ENCODE data around the gene GALNT10.

GALNT10 gene

DNA sequence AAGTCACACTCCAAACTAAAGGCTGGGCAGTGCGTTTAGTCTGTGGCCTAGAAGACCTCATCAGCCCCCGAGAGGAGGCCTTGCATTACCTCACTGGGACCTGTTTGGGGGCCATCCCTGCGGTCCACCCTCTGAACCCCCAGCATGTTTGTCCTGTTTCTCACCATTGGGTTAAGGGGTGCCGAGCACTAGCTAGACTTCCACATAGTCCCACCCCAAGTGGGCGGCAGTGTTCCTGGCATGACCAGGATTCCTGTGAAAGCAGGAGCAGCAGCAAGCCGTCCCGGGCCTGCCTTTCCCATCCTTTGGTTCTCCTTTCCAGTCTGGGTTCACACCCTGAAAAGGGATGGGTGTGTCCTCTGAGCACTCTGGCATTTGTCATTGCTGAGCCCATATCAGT, 228.7 kb downstream of the GALNT10 start:
- H3K36me3 ChIP-seq = no peaks in the 10 kb centered on the region
- H3K9me3 ChIP-seq = no peaks in the 10 kb centered on the region
- TF ChIP-seq, protein P1, sequence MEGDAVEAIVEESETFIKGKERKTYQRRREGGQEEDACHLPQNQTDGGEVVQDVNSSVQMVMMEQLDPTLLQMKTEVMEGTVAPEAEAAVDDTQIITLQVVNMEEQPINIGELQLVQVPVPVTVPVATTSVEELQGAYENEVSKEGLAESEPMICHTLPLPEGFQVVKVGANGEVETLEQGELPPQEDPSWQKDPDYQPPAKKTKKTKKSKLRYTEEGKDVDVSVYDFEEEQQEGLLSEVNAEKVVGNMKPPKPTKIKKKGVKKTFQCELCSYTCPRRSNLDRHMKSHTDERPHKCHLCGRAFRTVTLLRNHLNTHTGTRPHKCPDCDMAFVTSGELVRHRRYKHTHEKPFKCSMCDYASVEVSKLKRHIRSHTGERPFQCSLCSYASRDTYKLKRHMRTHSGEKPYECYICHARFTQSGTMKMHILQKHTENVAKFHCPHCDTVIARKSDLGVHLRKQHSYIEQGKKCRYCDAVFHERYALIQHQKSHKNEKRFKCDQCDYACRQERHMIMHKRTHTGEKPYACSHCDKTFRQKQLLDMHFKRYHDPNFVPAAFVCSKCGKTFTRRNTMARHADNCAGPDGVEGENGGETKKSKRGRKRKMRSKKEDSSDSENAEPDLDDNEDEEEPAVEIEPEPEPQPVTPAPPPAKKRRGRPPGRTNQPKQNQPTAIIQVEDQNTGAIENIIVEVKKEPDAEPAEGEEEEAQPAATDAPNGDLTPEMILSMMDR (IDR thresholded peaks at IDR 0.05; ENCODE audit: low read depth, low read length) = no peak
- no peak overlapping the region for H3K4me3 ChIP-seq (ENCODE audit: low read depth, low read length)
- no peaks in the 10 kb centered on the region for H3K4me1 ChIP-seq
- H3K27me3 ChIP-seq = no peaks in the 10 kb centered on the region
- no peak for DNase-seq

DNA sequence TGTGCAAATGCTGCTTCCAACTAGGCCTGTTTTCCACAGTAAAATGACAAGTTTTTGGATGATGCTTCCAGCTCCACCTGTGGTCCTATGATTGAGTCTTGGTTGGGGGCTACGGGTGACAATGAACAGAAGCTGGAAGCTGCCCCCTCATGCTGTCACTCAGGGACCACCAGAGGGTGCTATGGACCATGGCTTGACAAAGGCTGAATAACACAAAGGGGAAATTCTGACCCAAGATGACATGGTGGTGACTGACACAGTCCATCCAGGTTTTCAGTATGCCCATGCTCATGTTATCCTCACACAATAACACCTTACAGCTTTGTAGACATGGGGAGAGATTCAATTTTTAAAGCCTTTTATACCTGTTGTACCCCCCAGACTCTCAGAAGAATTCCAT, 231.3 kb downstream of the GALNT10 start:
- DNase-seq = peak; percentile 71
- TF ChIP-seq, protein P1 (IDR thresholded peaks at IDR 0.05; ENCODE audit: low read depth, low read length) = peak; percentile 91
- no peaks in the 10 kb centered on the region for H3K4me1 ChIP-seq
- H3K27me3 ChIP-seq = no peaks in the 10 kb centered on the region
- no peak overlapping the region for H3K4me3 ChIP-seq (ENCODE audit: low read depth, low read length)
- no peaks in the 10 kb centered on the region for H3K36me3 ChIP-seq
- no peaks in the 10 kb centered on the region for H3K9me3 ChIP-seq

DNA sequence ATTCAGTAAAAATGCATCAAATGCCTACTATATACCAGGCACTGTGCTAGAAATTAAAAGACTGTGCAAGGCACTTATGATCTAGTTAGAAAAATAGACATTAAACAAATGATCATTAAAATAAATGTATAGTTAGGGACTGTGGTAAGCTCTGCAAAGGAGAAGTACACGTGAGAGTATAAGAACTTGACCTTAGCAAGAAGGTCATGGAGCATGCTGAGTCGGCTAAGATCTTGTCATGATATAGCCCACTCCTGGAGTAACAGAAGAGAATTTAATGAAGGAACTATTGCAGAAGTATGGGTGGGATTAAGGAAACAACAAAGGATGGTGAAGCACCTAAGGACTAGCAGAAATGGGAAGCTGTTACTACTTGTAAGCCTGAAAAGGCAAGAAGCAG, 231.8 kb downstream of the GALNT10 start:
- TF ChIP-seq, protein P1 (IDR thresholded peaks at IDR 0.05; ENCODE audit: low read depth, low read length) = no peak
- Histone ChIP-seq H3K27me3 (no peaks in the 10 kb centered on the region), H3K9me3 (no peaks in the 10 kb centered on the region), H3K4me3 (ENCODE audit: low read depth, low read length) (no peak overlapping the region), H3K4me1 (no peaks in the 10 kb centered on the region), H3K36me3 (no peaks in the 10 kb centered on the region)
- DNase-seq = no peak

DNA sequence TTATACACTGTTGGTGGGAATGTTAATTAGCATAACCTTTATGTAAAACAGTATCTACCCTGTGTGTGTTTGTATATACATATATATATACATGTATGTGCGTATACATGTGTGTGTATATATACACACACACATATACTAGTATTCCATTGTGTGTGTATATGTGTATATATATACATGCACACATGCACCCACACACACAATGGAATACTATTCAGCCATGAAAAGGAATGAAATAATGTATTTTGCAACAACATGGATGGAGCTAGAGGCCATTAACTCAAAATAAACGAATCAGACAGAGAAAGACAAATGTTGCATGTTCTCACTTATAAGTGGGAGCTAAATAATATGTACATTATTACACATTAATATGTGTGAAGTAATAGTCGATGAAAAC, 237.7 kb downstream of the GALNT10 start:
- Histone ChIP-seq H3K27me3 (no peaks in the 10 kb centered on the region), H3K4me3 (ENCODE audit: low read depth, low read length) (no peak overlapping the region), H3K4me1 (no peaks in the 10 kb centered on the region), H3K36me3 (no peaks in the 10 kb centered on the region), H3K9me3 (no peaks in the 10 kb centered on the region)
- TF ChIP-seq, protein P1 (IDR thresholded peaks at IDR 0.05; ENCODE audit: low read depth, low read length) = no peak
- no peak for DNase-seq

DNA sequence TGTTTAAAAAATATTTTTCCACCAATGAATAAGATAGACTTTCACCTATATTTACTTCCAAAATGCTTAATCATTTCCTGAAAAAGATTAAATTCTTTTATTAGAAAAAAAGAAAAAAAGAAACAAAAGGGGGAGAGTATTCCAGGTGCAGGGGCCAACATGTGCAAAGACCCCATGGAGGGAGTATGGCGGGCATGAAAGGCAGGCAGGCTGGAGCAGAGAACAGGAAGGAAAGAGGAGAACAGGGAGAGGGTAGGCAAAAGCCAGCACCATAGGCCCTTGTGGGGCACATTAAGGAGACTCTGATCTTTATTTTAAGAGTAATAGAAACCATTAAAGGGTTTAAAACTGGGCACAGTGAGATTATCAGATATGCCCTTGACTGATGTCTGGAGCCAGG, 238.8 kb downstream of the GALNT10 start:
- Histone ChIP-seq H3K36me3 (no peaks in the 10 kb centered on the region), H3K4me1 (no peaks in the 10 kb centered on the region), H3K27me3 (no peaks in the 10 kb centered on the region), H3K9me3 (no peaks in the 10 kb centered on the region), H3K4me3 (ENCODE audit: low read depth, low read length) (no peak overlapping the region)
- TF ChIP-seq, protein P1 (IDR thresholded peaks at IDR 0.05; ENCODE audit: low read depth, low read length) = no peak
- DNase-seq = no peak

DNA sequence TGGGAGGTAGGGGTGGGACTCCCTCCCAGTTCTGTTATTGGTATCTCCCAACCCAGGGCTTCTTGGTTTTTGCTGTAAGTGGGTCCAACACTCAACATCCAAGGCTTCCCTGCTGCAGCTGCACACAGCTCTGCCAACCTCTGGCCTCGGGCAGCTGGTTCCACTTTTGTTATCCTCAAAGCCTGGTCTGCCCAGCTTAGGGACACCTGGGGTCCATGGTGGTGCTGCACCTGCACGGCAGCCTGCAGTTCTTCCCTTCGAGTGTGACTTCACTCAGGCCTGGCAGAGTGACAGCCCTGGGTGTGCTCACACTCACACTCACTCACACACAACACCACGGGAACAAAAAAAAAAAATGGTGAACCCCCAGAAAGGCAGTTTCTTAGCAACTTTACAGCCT, 239.9 kb downstream of the GALNT10 start:
- Histone ChIP-seq H3K9me3 (no peaks in the 10 kb centered on the region), H3K27me3 (no peaks in the 10 kb centered on the region), H3K4me1 (no peaks in the 10 kb centered on the region), H3K36me3 (no peaks in the 10 kb centered on the region; the same call in 1 of the 2 replicates), H3K4me3 (ENCODE audit: low read depth, low read length) (no peak overlapping the region)
- TF ChIP-seq, protein P1 (IDR thresholded peaks at IDR 0.05; ENCODE audit: low read depth, low read length) = no peak
- DNase-seq = no peak

All from BE2C (cell line).